Keratinocyte (primary cell): Measurements from ENCODE around the gene GRK3.

Experiments used
- CTCF ChIP-seq, 3 experiments: IDR thresholded peaks in 1 of 3; conservative IDR thresholded peaks in 1 of 3; optimal IDR thresholded peaks in 1 of 3; 2 replicates in 2 of 3; 3 replicates in 1 of 3; pipeline versions ENCODE3 to v1.5.1; 2011; ENCODE audit warnings: low read length in 3 of 3, mild to moderate bottlenecking in 3 of 3, moderate library complexity in 2 of 3, control low read depth in 1 of 3, inconsistent platforms in 1 of 3; ENCODE audit not compliant: insufficient read depth in 2 of 3; ENCODE audit errors: extremely low read depth in 1 of 3
- EZH2 ChIP-seq: IDR thresholded peaks from one replicate; pipeline ENCODE4 v1.6.1; 2012; ENCODE audit warnings: inconsistent platforms, mild to moderate bottlenecking, low read length, moderate library complexity

GRCh38 chr22:25602916-25603315 is 38.4 kb downstream of the GRK3 start:
- no peak for TF ChIP-seq CTCF (optimal IDR thresholded peaks at IDR 0.05 in 1 of 3, IDR thresholded peaks at IDR 0.05 in 1 of 3, conservative IDR thresholded peaks at IDR 0.05 in 1 of 3; ENCODE audit: extremely low read depth in 1 of 3, insufficient read depth in 2 of 3, low read length in 3 of 3)
- no peak for TF ChIP-seq EZH2
